ENCODE measurements around the gene SNCA. TPM values are rescaled to one million over a fixed set of nuclear protein-coding genes. Genes with fewer than 3 reads are reported as not detected.

Gene SNCA
- total RNA-seq, 1 experiment from 2014 or later: 6.0 TPM

- no peaks in the 10 kb centered on the region for H3K27me3 ChIP-seq (ENCODE audit: control insufficient read depth, insufficient read depth, low read length)
- no peaks in the 10 kb centered on the region for H3K36me3 ChIP-seq (ENCODE audit: control insufficient read depth, insufficient read depth, low read length)
- no peaks in the 10 kb centered on the region for H3K4me1 ChIP-seq (ENCODE audit: control insufficient read depth, insufficient read depth, low read length)
- no peak for DNase-seq (ENCODE audit: low read depth, low spot score)
- intact Hi-C loops (cut with micrococcal nuclease; ENCODE audit: unreplicated experiment) (no loop called here), in situ Hi-C loops (cut with HindIII; ENCODE audit: low pct_unique_long_range_greater_than_20kb, low sequenced_read_pairs) (no loop called here)
- no peaks in the 10 kb centered on the region for H3K9me3 ChIP-seq (ENCODE audit: control insufficient read depth, insufficient read depth, low read depth, low read length)
- no TSS peak for BruUV-seq (replicated peaks)
- TF ChIP-seq SIN3A (IDR thresholded peaks at IDR 0.05; ENCODE audit: borderline replicate concordance, insufficient read depth, low read depth, low read length): no peak
- TF ChIP-seq CTCF (IDR thresholded peaks at IDR 0.05): no peak
- no peak for TF ChIP-seq REST (IDR thresholded peaks at IDR 0.05; ENCODE audit: insufficient read depth in 1 of 2, low read depth in 2 of 2, low read length in 1 of 2)
- no peak for TF ChIP-seq POLR2AphosphoS5 (IDR thresholded peaks at IDR 0.05; ENCODE audit: low read depth, low read length)
- no peak for TF ChIP-seq TCF7L2 (IDR thresholded peaks at IDR 0.05; ENCODE audit: low read depth, low read length)
- ChIA-PET POLR2A (no interaction called here), CTCF (no interaction called here)
- H3K4me3 ChIP-seq (ENCODE audit: low read depth in 2 of 2, low read length in 2 of 2): no peak overlapping the region
- H3K27ac ChIP-seq (ENCODE audit: low read length): no peak overlapping the region
- no peak for ATAC-seq
These were observed 121.3 kb downstream of the SNCA start for GRCh38 chr4:89715631-89716030.

- Histone ChIP-seq H3K36me3 (ENCODE audit: control insufficient read depth, insufficient read depth, low read length) (no peaks in the 10 kb centered on the region), H3K4me1 (ENCODE audit: control insufficient read depth, insufficient read depth, low read length) (no peaks in the 10 kb centered on the region), H3K9me3 (ENCODE audit: control insufficient read depth, insufficient read depth, low read depth, low read length) (no peaks in the 10 kb centered on the region), H3K27me3 (ENCODE audit: control insufficient read depth, insufficient read depth, low read length) (no peaks in the 10 kb centered on the region), H3K4me3 (ENCODE audit: low read depth in 2 of 2, low read length in 2 of 2) (no peak overlapping the region), H3K27ac (ENCODE audit: low read length) (no peak overlapping the region)
- CTCF ChIA-PET: no interaction called here
- BruUV-seq (replicated peaks): no TSS peak
- DNase-seq (ENCODE audit: low read depth, low spot score): no peak
- no peak for ATAC-seq
- TF ChIP-seq SIN3A (IDR thresholded peaks at IDR 0.05; ENCODE audit: borderline replicate concordance, insufficient read depth, low read depth, low read length) (no peak), REST (IDR thresholded peaks at IDR 0.05; ENCODE audit: insufficient read depth in 1 of 2, low read depth in 2 of 2, low read length in 1 of 2) (no peak)
- POLR2A ChIA-PET: no interaction called here
- in situ Hi-C loops (cut with HindIII; ENCODE audit: low pct_unique_long_range_greater_than_20kb, low sequenced_read_pairs) (no loop called here), intact Hi-C loops (cut with micrococcal nuclease; ENCODE audit: unreplicated experiment) (no loop called here)
These were observed 124.1 kb downstream of the SNCA start for GRCh38 chr4:89712827-89713226.

Measured in Panc1 (cell line).